ACC112 (cell line): Measurements from ENCODE around the gene HORMAD2.

Source experiments
- H2AFZ ChIP-seq: fragments of 200-600 bp; sonication (generic); one replicate; pipeline ENCODE4 v1.6.0; 2017; ENCODE audit warnings: antibody characterized with exemption, low read length; ENCODE audit not compliant: unreplicated experiment
- H3K27ac ChIP-seq: fragments of 200-600 bp; sonication (generic); 2 replicates; pipeline ENCODE4 v1.5.1; 2014; ENCODE audit warnings: low read depth, mild to moderate bottlenecking, antibody characterized with exemption, low read length, moderate library complexity
- H3K27me3 ChIP-seq: fragments of 200-600 bp; sonication (generic); 2 replicates; pipeline ENCODE4 v1.6.1; 2014; ENCODE audit warnings: mild to moderate bottlenecking, antibody characterized with exemption, low read length, moderate library complexity, mixed read lengths; ENCODE audit not compliant: insufficient read depth
- H3K36me3 ChIP-seq: fragments of 200-600 bp; sonication (generic); 2 replicates; pipeline ENCODE4 v1.6.1; 2016; ENCODE audit warnings: mild to moderate bottlenecking, antibody characterized with exemption, low read length, moderate library complexity, mixed read lengths; ENCODE audit not compliant: insufficient read depth
- H3K4me1 ChIP-seq: fragments of 200-600 bp; sonication (generic); one replicate; pipeline ENCODE4 v1.6.1; 2016; ENCODE audit warnings: low read length, mixed read lengths; ENCODE audit not compliant: insufficient read depth, unreplicated experiment, control insufficient read depth
- H3K4me3 ChIP-seq: fragments of 200-600 bp; sonication (generic); 2 replicates; pipeline ENCODE4 v1.5.1; 2014; ENCODE audit warnings: mild to moderate bottlenecking, low read depth, low read length
- H3K79me2 ChIP-seq: fragments of 200-600 bp; sonication (generic); one replicate; pipeline ENCODE4 v1.6.0; 2016; ENCODE audit warnings: low read length; ENCODE audit not compliant: control insufficient read depth, unreplicated experiment, insufficient read depth

HORMAD2 gene

DNA sequence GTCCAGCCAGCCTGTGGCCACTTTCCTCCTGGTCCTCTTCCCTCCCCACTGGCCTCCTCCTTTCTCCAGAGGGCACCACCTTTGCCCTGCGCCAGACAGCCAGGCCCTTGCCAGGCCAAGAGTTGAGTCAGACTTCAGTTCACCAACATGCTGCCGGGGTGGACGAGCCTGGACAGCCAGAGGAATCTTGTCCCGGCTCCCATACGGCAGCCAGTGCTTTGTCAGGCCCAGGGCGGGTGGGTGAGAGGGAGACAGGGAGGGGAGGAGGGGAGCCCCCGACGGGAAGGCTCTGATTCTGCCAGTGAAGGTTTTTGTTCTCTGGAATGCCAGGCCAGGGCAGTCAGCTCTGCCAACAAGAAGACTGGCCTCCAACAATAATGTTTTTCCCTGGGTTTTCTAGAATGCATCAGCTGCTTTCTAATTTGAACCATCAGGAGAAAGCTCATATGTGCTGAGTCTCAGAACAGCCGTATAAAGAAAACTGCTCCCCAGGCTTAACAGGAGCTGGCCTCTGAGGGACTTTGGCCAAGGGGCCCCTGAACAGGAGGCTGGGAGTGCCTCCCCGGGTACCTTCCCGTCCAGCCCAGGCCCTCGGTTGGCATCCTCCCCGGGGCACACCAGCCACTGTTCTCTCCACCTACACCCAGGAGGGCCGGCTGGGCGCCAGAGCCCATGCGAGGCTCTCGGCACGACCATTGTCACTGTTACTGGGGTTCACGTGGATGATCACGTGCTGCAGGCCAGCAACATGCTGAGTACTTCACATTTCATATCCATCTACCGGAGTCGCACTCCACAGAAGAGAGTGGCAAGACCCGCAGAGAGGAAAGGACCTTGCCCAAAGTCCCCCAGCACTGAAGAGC is 137.7 kb downstream of the HORMAD2 start:
- H3K4me3 ChIP-seq: no peak overlapping the region
- H3K36me3 ChIP-seq: no peaks in the 10 kb centered on the region
- peak overlapping the region; percentile 25 for H2AFZ ChIP-seq
- peaks cover 17% of the 10 kb centered on the region for H3K4me1 ChIP-seq
- peak overlapping the region; percentile 32; the same call in 1 of the 2 replicates for H3K27ac ChIP-seq
- H3K27me3 ChIP-seq: no peaks in the 10 kb centered on the region
- no peaks in the 10 kb centered on the region for H3K79me2 ChIP-seq

DNA sequence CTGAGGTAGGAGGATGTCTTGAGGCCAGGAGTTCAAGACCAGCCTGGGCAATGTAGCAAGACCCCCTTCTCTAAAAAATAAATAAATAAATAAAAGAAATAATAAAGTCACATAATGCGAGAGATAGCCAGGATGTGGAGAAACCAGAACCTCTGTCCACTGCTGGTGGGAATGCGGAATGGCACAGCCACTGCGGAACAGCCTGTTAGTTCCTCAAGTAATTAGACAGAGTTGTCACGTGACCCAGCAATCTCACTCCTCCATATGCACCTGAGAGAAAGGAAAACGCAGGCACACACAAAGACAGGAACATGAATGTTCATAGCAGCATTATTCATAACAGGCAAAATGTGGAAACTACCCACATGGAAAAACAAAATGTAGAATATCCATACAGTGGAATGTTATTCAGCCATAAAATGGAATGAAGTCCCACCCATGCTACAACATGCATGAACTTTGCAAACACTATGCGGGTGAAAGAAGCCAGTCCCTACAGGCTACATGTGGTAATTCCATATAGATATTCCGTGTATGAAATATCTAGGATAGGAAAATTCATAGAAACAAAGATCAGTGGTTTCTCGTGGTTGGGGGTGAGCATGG is 138.9 kb downstream of the HORMAD2 start:
- no peak overlapping the region for H2AFZ ChIP-seq
- H3K36me3 ChIP-seq: no peaks in the 10 kb centered on the region
- no peak overlapping the region for H3K4me3 ChIP-seq
- no peaks in the 10 kb centered on the region for H3K27me3 ChIP-seq
- no peak overlapping the region for H3K27ac ChIP-seq
- H3K79me2 ChIP-seq: no peaks in the 10 kb centered on the region
- H3K4me1 ChIP-seq: peaks cover 10% of the 10 kb centered on the region

- Histone ChIP-seq H3K79me2 (no peaks in the 10 kb centered on the region), H3K27ac (no peak overlapping the region), H3K4me1 (peaks cover 14% of the 10 kb centered on the region), H2AFZ (no peak overlapping the region), H3K27me3 (no peaks in the 10 kb centered on the region), H3K36me3 (no peaks in the 10 kb centered on the region), H3K4me3 (no peak overlapping the region)
Measured at GRCh38 chr22:30219668-30220278, 139.5 kb downstream of the HORMAD2 start.

GRCh38 chr22:30220338-30221012 is 140.2 kb downstream of the HORMAD2 start:
- H3K36me3 ChIP-seq: no peaks in the 10 kb centered on the region
- no peaks in the 10 kb centered on the region for H3K27me3 ChIP-seq
- no peaks in the 10 kb centered on the region for H3K79me2 ChIP-seq
- H2AFZ ChIP-seq: no peak overlapping the region
- H3K4me1 ChIP-seq: peaks cover 14% of the 10 kb centered on the region
- no peak overlapping the region for H3K4me3 ChIP-seq
- no peak overlapping the region for H3K27ac ChIP-seq

DNA sequence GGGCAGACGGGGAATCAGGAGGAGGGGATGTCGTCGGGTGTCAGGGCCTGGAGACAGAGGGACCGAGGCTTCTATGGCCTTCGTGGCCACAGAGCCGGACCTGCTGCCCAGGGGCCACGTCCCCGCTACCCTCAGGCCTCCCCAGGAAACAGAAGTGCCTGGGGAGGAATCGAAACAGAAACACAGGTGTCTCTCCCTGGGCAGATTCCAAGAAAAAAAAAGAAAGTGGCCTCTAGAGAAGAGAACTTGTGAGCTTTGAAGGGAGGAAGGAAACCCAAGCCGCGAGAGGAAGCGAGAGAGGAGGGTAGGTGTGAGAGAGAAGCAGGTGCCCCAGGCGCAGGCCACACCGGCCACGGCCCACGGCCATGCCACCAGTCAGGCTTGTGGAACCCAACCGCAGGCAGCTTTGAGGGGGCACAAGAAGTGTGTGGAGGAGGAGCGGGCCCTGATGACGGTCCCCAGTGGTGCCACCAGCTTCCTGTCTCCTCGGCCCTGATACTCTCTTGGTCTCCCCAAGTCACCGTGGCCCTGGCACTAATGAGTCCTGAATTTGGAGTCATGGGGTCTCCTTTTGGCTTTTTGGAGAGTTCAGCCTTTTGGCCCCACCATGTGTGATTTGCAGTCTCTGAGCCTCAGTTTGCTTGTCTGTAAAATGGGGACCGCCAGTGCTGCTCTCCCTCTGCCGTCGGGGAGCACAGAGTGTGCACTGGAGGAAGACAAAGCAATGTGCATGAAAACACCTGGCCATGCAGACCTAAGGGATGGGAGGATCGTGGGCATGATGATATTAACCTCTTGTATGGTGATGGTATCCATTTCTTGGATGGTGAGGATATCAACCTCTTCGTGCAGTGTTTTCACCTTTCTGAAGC is 141.1 kb downstream of the HORMAD2 start:
- Histone ChIP-seq H3K36me3 (no peaks in the 10 kb centered on the region), H2AFZ (no peak overlapping the region), H3K4me1 (peaks cover 14% of the 10 kb centered on the region), H3K27ac (no peak overlapping the region), H3K4me3 (no peak overlapping the region), H3K79me2 (no peaks in the 10 kb centered on the region), H3K27me3 (no peaks in the 10 kb centered on the region)

DNA sequence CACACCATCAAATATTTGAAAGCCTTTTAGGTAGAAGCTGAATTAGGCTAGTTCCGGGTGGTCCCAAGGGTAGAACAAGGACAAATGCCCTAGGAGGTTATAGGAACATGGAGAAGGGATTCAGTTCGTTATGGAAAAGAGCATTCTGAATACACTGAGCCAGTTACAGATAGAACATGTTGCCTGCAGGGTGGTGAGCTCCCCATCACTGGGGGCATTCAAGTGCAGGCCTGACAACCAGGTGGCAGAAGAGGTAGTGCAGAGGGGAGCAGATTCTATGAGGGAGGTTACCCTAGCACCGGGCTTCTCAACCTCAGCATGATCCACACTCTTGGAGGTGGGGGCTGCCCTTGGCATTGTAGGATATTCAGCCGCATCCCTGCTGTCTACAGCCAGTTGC is 142.1 kb downstream of the HORMAD2 start:
- no peaks in the 10 kb centered on the region for H3K79me2 ChIP-seq
- peaks cover 14% of the 10 kb centered on the region for H3K4me1 ChIP-seq
- H3K36me3 ChIP-seq: no peaks in the 10 kb centered on the region
- no peak overlapping the region for H2AFZ ChIP-seq
- H3K4me3 ChIP-seq: no peak overlapping the region
- H3K27ac ChIP-seq: no peak overlapping the region
- no peaks in the 10 kb centered on the region for H3K27me3 ChIP-seq

DNA sequence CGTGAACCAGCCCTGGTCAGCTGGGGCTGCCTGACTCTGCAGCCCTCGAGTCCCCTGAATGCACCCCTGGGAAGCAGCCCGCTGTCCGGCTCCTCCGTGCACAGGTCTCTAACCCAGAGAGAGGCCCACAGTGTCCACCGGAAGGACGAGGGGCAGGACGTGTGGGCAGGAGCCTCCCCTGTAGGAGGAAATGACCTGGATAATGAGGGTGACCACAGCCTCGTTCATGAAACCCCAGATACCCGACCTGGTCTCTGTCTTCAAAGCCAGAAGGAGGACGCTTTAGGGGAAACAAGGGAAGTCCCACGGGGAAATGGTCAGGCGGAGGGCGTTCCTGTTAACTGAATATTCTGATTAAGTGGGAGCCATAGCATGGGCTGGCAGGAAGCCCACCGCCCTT is 143.0 kb downstream of the HORMAD2 start:
- Histone ChIP-seq H3K27ac (no peak overlapping the region), H3K36me3 (no peaks in the 10 kb centered on the region), H3K79me2 (no peaks in the 10 kb centered on the region), H3K27me3 (no peaks in the 10 kb centered on the region), H2AFZ (no peak overlapping the region), H3K4me1 (peaks cover 5% of the 10 kb centered on the region), H3K4me3 (no peak overlapping the region)

- Histone ChIP-seq H3K79me2 (no peaks in the 10 kb centered on the region), H3K27ac (no peak overlapping the region; the same call in 1 of the 2 replicates), H3K4me1 (peaks cover 5% of the 10 kb centered on the region), H3K36me3 (no peaks in the 10 kb centered on the region), H2AFZ (no peak overlapping the region), H3K4me3 (no peak overlapping the region), H3K27me3 (no peaks in the 10 kb centered on the region)
Measured at GRCh38 chr22:30224161-30224857, 144.0 kb downstream of the HORMAD2 start.

DNA sequence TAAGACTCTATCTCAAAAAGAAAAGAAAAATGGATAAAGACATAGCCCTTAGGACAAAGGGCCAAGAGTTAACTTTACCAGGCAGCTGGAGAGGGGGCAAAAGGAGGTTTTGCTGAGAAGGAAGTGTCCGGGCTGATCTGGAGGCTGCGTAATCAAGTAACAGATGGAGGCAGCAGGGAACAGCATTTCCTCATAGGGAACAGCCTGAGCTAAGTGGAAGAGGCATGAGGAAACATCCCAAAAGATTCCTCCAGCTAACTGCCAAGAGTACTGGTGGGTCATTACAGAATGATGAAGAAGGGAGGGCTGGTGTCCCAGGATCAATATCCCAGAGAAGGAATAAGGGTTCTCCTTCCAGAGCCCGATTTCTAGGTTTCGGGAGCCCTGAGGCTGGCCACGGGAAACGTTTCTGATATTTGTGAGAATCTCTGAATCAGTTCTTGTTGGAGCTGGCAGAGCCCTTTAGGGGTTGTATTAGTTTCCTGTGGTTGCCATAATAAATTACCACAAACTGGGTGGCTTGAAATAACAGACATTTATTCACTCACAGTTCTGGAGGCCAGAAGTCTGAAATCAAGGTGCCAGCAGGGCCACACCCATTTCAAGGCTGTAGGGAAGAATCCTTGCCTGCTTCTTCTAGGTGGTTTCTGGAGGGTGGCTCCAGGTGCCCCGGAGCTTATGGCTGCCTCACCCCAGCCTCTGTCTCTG is 145.1 kb downstream of the HORMAD2 start:
- Histone ChIP-seq H3K27me3 (no peaks in the 10 kb centered on the region), H3K4me1 (peaks cover 5% of the 10 kb centered on the region), H3K27ac (no peak overlapping the region), H2AFZ (no peak overlapping the region), H3K4me3 (no peak overlapping the region), H3K36me3 (no peaks in the 10 kb centered on the region), H3K79me2 (no peaks in the 10 kb centered on the region)
